ENCODE measurements around the gene TBC1D19.

DNA sequence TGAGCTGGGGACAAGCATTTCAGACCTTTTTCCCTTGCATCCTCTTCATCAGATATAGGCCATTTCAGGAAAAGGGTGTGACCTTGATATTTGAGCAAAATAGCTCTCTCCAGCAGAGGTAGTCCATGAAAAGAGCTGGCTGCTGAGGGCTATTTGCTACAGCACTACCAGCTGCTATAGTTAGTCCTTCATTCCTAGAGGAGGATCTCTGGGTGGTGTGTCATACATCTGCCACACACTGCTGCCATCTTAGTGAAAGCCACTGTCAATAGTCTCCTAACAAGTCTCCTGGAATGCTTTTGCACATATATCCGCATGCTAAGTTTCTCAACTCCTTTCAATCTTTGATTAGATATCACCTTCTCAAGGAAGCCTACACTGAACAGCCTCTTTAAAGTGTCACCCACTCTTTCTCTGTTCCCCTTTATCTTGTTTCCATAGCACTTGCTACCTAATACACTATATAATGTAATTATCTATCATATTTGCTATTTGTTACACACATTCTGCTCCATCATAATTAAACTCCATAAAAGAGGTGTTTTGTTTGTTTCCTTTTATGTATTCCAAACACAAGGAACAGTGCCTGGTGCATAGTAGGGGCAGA is 131.9 kb downstream of the TBC1D19 start:
- TF ChIP-seq, protein P1, sequence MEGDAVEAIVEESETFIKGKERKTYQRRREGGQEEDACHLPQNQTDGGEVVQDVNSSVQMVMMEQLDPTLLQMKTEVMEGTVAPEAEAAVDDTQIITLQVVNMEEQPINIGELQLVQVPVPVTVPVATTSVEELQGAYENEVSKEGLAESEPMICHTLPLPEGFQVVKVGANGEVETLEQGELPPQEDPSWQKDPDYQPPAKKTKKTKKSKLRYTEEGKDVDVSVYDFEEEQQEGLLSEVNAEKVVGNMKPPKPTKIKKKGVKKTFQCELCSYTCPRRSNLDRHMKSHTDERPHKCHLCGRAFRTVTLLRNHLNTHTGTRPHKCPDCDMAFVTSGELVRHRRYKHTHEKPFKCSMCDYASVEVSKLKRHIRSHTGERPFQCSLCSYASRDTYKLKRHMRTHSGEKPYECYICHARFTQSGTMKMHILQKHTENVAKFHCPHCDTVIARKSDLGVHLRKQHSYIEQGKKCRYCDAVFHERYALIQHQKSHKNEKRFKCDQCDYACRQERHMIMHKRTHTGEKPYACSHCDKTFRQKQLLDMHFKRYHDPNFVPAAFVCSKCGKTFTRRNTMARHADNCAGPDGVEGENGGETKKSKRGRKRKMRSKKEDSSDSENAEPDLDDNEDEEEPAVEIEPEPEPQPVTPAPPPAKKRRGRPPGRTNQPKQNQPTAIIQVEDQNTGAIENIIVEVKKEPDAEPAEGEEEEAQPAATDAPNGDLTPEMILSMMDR (IDR thresholded peaks at IDR 0.05; ENCODE audit: low read depth, low read length) = no peak
- TF ChIP-seq EZH2phosphoT487 (IDR thresholded peaks at IDR 0.05; ENCODE audit: low read depth) = no peak

All from OCI-LY3 (cell line).